ENCODE data around the gene TEX13A.
"Not testable (repeated sequence)": the region's sequence is repeated elsewhere in the genome, so short reads cannot be mapped to it uniquely, and the experiment has no call there.

The TEX13A gene, protein sequence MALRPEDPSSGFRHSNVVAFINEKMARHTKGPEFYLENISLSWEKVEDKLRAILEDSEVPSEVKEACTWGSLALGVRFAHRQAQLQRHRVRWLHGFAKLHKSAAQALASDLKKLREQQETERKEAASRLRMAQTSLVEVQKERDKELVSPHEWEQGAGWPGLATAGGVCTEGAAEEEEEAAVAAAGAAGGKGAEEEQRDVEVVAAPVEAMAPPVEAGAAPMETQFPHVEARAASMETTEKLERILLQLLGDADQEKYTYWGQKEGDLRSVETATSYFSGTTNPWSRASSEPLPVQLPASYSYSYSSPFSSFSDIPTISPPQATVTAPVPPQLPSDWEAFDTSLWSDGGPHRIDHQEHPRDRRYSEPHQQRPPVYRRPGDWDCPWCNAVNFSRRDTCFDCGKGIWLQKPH

DNA sequence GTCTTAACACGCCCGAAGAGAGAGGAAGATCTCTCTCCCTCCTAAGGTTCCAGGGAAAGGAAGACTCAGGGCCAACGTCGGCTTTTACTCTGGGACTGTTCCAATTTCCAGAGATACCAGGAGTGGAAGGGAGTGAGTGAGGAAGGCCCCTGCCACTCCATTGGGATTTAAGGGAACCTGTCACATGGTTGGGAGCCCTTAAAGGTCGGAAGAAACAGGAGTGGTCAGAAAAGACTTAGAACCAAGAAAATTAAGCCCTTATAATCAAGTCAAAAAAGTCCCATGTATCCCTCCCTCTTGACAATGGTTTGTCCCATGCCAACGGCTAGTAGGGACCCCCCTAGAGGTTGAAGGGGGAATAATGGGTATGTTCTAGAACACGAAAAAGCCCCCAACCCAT is at the start of gene TEX13A:
TEX13A (minus strand) TSS at position 59 of the 400 bp plus-strand sequence. CDS start 297 bp downstream, outside the sequence.
- DNase-seq, result no peak

DNA sequence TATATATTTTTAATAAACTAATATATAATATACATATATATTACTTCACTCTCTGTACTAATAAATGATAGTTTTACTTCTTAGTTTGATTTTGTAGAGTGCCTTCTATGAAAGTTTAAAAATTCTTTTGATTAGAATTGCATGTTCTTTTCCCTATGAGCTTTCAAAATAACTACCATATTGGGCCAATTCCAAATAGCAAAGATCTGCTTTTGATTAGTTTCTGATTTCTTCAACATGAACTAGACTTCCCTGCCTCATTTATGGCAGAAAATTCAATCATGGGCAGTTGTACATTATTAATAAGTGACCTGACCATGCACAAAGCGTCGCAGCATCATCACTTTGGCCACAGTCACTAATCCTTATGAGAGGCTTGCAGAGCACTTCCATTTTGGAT is 48.9 kb upstream of the TEX13A start:
- no peak for DNase-seq

DNA sequence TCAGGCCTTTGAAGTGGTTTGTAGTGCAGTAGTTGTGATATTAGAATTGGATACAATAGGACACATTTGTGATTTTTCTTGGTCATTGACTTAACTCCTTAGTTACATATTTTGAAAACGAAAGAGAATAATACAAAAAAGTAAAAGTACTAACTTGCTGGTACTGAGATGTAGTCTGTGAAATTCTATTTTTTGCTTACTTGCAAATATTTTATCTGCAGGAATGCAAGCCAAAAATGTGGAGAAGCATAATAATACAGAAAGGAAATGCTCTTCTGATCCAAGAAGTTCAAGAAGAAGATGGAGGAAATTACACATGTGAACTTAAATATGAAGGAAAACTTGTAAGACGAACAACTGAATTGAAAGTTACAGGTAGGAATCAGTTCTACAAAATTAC is 46.7 kb upstream of the TEX13A start:
- DNase-seq, result no peak

DNA sequence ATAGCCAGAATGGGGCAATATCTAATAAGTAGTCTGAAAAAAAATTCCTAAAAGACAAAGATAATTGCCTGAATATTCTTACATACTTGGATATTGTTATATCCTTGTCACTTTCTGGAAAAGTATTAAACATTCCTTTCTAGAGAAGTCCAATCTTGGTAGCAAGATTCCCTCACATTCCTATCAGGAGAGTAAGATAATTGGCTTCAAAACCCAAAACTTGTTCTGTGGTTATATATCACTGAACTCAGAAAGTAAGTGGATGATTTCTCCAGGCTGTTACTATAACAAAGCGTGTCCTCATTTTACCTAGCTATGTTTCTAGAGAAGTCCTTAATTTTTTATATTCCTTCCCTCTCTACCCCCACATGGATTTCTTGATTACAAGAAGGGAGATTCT is 46.0 kb upstream of the TEX13A start:
- no peak for DNase-seq

DNA sequence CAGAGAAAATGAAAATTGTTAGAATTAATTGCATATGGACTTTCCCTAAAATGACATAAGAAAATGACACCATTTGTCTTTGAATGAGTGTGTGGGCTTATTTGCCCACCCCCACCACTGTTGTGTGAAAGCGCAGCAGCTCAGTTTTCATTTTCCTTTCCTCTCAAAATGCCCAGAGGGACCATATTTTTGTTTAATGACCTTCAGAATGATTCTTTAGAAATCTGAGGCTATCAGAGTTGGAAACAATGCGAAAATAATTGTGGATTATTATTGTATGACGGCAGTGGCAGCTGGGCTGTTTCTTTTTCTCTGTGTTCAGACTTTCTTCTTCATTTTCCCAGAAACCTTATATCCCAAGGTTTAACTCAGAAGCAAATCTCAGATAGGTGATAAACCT is 44.6 kb upstream of the TEX13A start:
- DNase-seq, result no peak

DNA sequence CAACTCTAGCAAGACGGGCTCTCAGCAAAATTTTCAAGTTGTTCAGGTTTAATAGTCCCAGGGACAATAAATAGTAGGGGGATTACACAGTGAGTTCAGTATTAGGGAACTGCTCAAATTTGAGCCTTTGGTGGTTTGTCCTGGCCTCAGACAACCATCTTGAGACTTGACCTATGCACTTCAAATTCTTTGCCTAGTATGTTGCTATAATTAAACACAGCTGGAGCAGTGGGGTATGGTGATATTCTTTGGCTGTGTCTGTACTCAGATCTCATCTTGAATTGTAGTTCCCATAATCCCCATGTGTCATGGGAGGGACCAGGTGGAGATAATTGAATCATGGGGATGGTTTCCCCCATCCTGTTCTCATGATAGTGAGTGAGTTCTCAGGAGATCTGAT is 43.3 kb upstream of the TEX13A start:
- no peak for DNase-seq

DNA sequence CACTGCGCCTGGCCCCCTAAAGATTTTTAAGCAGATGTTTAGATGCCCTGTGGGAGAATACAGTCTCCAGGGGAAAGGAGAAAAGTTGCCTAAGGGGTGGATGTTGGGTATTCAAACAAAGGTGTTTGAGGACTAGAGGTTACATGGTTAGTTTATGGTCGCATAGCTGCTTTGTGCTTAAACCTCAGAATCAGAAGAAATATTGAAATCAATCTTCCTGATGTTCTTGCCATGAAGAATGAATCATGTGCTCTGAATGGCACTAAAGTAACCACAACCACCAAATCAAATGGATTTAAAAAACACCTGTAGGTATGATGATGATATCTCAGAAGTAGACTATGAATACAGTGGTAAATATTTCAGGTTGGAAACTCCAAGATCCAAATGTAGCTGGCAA is 42.7 kb upstream of the TEX13A start:
- no peak for DNase-seq

DNA sequence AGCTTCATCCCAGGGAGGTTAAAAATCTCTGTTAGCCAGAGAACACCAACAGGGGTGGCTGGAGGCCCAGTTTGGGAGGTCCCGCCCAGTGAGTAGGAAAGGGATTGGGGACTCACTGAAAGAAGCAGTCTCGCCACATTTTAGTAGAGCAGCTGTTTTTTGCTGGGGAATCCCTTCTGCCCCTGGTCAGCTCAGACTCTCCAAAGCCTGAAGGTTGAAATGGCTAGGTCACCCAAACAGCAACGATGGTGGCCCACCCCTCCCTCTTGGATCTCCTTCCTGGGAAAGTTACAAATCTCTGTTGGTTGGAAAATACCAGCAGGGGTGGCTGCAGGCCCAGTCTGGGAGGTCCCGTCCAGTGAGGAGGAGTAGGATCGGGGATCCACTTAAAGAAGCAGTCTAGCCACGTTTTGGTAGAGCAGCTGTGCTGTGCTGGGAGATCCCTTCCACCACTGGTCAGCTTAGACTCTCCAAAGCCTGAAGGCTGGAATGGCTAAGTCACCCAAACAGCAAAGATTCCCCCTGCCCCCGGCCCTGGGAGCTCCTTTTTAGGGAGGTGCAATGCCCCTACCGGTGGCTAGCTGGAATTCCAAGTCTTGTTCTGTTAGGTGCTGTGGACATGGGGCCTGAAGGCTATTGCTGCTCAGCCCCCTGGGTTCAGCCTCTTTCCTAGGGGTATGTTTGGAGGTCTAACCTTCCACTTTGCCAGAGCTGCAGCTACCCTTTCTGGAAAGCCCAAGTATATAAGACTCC is 40.0 kb upstream of the TEX13A start:
- no peak for DNase-seq

DNA sequence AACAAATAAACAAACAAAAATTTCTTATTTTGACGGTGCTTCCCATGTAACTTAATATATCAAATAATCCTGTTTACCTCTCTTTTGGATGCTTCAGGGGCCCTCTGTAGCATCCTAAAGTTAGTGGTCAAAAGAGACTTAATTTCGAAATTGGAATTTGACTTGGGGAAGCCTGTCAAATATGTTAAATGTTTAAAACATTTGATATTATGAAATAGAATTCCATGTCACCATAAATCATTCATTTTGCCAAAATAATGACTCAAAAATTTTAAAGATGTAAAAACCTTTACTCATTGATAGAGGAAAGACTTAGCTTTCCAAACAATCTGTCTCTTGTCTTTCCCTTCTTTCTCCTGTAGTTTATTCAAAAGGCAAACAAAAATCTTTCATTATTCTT is 20.6 kb upstream of the TEX13A start:
- DNase-seq, result no peak

DNA sequence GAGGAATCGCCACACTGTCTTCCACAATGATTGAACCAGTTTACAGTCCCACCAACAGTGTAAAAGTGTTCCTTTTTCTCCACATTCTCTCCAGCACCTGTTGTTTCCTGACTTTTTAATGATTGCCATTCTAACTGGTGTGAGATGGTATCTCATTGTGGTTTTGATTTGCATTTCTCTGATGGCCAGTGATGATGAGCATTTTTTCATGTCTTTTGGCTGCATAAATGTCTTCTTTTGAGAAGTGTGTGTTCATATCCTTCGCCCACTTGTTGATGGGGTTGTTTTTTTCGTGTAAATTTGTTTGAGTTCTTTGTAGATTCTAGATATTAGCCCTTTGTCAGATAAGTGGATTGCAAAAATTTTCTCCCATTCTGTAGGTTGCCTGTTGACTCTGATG is 16.9 kb upstream of the TEX13A start:
- not testable (repeated sequence) for DNase-seq

DNA sequence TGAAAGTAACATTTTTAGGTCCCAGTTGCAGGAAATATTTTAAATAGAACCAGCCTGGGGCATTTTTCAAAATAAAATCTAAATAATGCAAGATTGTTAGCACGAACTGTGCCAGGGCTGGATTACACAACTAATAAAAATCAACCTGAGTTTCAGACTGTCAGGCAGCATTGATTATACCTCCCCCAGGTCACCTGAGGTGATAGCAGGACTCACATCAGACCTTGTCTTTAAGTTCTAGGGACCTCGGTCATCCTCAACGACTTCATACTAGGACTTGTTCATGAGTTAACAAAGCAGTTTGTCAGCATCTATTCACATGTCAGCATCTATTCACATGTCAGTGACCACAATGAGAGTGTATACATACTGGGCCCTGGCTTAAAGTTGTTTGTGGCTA is 8.7 kb upstream of the TEX13A start:
- DNase-seq, result no peak

DNA sequence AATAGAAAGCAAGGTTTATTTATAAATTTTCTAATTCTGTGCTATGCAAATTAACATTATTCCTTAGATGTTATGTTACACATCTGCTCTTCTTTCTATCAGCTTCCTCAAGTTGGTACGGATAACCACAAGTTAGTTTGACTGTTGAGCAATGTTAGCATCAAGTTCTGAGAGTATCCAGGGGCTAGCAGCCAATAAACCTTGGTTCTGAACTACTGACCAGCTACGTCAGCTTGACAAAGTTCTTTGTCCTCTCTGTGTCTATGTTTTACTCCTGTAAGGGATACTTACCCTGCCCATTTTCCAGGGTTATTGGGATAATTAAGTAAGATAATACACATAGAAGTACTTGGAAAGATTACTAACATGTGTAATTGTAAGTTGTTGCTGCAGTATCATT is 8.1 kb upstream of the TEX13A start:
- DNase-seq, result no peak

DNA sequence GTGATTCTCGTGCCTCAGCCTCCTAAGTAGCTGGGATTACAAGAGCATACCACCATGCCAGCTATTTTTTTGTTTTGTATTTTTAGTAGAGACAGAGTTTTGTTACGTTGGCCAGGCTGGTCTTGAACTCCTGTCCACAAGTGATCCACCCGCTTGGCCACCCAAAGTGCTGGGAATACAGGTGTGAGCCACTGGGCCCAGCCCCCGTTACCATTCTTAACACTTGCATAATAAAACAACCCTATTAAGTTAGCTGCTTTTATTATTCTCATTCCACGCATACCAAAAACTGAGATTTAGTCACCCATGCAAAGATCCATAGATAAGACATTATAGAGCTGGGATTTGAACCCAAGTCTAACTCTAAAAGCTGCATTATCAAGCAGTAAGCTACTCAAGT is 6.0 kb upstream of the TEX13A start:
- DNase-seq, result no peak

DNA sequence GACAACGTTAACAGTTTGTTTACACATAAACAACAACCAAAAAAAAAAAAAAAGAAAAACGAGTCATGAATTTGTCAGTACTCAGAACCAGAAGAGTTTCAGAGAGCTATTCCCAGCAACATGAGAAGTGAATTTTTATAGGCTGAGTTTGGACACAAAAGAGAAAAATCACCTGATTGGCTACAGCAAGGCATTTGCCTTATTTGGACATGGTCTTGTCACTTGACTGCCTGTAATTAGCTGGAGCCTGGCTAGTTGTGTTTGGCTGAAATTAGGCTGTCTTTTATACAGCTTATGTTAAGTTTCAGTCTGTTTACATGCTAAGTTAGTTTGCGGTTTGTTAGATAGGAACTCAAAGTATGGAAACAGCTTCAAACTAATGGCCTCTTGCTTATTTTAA is 880 bp upstream of the TEX13A start:
- no peak for DNase-seq

DNA sequence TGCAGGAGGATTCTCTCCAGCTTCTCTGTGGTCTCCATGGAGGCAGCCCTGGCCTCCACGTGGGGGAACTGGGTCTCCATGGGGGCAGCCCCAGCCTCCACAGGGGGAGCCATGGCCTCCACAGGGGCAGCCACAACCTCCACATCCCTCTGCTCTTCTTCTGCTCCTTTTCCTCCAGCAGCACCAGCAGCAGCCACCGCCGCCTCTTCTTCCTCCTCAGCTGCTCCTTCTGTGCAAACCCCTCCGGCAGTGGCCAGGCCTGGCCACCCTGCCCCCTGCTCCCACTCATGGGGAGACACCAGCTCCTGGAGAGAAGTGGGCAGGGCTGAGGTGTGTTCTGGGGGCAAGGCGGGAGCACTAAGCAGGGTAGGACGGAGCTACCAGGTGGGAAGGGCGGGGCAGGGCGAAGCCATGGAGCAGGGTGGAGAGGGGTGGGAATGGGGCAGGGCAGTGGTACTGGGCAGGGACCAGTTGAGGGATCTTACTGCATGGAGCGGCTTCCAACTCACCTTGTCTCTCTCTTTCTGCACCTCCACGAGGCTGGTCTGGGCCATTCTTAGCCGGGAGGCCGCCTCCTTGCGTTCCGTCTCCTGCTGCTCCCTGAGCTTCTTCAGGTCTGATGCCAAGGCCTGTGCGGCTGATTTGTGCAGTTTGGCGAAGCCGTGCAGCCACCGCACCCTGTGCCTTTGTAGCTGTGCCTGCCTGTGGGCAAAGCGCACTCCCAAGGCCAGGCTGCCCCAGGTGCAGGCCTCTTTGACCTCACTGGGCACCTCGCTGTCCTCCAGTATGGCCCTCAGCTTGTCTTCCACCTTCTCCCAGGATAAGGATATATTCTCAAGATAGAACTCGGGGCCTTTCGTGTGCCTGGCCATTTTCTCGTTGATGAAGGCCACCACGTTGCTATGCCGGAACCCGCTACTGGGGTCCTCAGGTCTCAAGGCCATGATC is 766 bp downstream of the TEX13A start:
- DNase-seq, result no peak

DNA sequence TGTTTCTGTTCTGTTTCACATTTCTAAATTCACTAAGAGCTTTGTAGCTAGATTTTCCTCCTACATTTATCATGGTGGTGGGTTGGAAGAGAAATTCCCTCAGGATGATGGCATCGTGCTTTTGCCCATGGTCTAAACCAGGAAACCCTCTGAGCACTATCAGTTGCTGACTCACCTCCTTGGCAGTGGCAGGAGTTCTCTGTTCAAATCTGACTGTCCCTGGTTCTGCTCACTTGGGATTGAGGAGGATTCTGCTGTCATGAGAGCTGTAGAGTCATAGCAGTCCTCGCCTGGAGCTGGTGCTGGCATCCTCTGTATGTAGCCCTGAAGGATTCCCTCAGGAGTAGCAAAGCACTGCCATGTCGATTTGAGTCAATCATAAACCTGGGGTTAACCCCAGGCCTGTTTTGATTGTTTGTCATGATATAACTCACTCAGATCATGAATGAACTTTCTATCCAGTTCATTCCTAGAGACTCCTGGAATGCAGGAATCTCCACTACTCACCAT is 9.4 kb downstream of the TEX13A start:
- DNase-seq, result no peak

DNA sequence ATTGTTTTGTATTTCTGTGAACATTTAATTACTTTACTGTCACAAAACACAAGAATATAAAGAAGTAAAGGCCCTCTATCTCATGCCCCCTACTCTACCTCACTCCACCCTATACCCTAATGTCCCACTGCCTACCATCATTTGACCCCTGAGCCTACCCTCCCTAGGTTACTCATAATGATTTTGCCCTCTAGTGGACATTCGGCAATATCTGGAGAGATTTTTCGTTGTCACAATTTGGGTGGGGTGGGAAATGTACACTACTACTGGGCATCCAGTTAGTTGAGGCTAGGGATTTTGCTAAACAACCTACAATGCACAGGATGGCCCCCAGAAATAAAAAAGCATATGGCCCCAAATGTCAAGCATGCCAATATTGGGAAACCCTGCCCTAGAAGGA is 10.2 kb downstream of the TEX13A start:
- DNase-seq, result no peak

DNA sequence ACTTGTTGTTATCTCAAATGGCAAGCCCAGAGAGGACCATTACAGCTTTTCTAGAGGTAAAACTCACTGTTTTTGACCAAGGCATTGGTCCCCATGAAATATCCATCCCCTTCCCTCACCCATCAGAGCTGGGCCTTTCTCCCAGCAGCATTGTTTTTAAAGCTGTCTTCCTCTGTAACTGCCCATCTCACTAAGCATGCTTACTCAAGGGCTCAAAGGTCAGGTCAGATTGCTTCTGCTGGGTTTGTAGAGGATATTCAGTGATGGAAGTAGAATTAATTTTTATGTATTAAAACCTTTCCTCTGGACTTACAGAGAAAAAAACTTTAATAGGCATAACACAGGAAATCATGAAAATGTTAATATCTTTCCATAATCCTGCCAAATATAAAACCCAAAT is 11.1 kb downstream of the TEX13A start:
- DNase-seq, result no peak

DNA sequence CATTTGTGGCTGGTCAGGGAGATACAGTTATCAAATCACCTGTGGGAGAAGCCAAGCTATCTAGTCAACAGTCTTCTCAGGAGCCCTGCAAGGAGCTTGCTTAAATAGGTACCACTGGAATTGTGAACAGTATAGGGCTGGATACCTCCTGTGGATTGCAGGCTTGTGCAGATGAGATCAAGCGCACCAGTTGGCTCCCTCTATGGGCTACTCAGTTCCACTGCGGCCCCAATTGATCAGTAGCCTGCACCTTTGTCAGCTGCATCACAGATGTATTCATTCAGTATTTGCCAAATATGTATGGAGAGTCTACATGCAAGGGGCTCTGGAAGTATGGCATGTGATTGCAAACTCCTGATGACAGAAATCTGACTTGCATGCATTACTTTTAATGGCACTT is 28.6 kb downstream of the TEX13A start:
- no peak for DNase-seq

DNA sequence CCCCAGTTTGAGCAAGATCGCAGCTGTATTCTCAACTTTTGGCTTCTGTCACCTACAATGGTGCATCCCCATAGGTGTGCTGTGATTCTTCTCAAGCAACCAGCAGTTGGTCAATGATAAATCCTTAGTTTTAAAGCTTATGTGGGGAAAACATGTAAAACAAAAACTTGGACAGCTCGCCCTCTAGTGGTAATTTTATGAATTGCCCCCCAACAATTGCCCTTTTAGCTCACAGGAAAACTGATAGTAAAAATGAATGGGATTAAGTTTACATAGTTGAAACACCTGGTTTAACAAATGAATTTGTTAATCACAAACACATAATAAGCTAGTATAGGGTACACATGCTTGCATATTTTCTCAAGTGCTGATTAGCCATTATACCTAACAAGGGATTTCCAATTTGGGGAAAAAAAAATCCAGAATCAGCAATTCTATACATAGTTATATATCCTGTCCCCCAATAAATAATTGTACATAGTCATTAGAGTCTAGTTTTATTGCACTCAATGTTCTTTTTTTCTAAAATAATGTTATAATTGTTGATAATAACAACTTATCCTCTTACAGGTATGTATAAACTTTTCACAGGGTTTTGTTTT is 30.1 kb downstream of the TEX13A start:
- DNase-seq, result no peak

DNA sequence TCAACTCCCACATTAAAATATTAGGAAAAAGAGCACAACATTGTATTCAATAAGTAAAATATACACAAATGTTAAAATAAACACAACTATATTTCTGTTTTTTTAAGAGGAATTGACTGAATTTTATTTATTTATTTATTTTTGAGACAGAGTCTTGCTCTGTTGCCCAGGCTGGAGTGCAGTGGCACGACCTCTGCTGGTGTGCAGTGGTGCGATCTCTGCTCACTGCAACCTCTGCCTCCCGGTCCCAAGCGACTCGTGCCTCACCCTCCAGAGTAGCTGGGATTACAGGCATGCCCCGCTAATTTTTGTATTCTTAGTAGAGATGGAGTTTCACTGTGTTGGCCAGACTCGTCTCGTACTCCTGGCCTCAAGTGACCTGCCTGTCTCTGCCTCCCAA is 31.4 kb downstream of the TEX13A start:
- DNase-seq, result no peak

DNA sequence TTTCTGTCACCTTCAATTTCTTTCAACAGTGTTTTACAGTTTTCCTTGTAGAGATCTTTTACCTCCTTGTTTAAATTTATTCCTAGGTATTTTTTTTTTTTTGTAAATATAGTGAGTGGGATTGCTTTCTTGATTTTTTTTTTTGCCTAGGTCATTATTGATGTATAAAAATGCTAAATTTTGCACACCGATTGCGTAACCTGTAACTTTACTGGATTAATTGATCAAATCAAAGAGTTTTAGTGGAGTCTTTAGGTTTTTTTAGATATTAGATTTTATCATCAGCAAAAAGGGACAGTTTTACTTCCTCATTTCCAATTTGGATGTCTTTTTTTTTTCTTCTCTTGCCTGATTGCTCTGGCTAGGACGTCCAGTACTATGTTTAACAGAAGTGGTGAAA is 40.9 kb downstream of the TEX13A start:
- no peak for DNase-seq

DNA sequence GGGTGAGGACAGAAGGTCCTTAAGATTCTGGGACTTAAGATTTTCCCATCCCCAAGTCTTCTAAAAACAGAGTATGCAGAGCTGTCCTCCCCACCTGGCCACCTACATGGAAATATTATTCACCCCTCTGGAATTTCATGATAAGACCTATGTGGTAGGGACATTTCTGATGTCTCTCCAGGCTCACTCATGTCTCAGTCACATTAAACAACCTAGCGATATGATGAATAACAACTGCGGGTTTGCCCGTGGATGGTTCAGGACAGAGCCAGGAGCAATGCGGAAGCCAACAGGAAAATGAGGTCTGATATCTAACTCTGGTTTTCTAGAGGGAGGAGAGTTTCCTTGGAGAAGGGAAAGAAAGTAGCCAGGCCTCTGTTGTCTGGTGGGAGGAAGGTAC is 47.4 kb downstream of the TEX13A start:
- no peak for DNase-seq

Data from DMS 273 treated with DMSO at 0.1 percent for 48 hours (cell line).